PC-3 (cell line): ENCODE measurements around the gene CHST5. TPM values are rescaled to one million over a fixed set of nuclear protein-coding genes. Genes with fewer than 3 reads are reported as not detected.

Experiments
- ATAC-seq: fragments of 200-7000 bp; cut with Tn5 transposase; 2 replicates; pipeline ENCODE4 v1.9.1; 2020; ENCODE audit warnings: mild to moderate bottlenecking, moderate library complexity
- BruUV-seq: library from RNA; stranded (reverse); fragments of 400-500 nt; replicated peaks from 2 replicates; lab custom pipeline; 2021; lab: Mats Ljungman, UMichigan
- CTCF ChIA-PET: fragments of 300-600 bp; sonication (Branson Sonifier 250); formaldehyde crosslinking; loops from one replicate; lab custom pipeline; 2022; ENCODE audit warnings: antibody characterized with exemption; lab: Charles Lee
- POLR2A ChIA-PET: fragments of 300-600 bp; sonication (Branson Sonifier 250); formaldehyde crosslinking; loops from one replicate; lab custom pipeline; 2022; ENCODE audit warnings: antibody characterized with exemption; ENCODE audit not compliant: unreplicated experiment; lab: Charles Lee
- DNase-seq: peaks from one replicate; pipeline ENCODE4 v3.0.0-alpha.2; 2015
- H2AFZ ChIP-seq: fragments of 300-600 bp; sonication (generic); 2 replicates; pipeline ENCODE4 v1.6.0; 2016; ENCODE audit warnings: antibody characterized with exemption, low read length
- H3F3A ChIP-seq: fragments of 300-600 bp; sonication (generic); one replicate; pipeline ENCODE4 v1.6.0; 2017; ENCODE audit warnings: antibody characterized with exemption, low read length, control low read depth, mild to moderate bottlenecking; ENCODE audit not compliant: unreplicated experiment
- H3K27ac ChIP-seq: fragments of 300-600 bp; sonication (generic); 2 replicates; pipeline ENCODE4 v1.5.1; 2016; ENCODE audit warnings: mild to moderate bottlenecking, low read length
- H3K27me3 ChIP-seq: fragments of 300-600 bp; sonication (generic); 2 replicates; pipeline ENCODE4 v1.6.1; 2016; ENCODE audit warnings: low read length, mixed read lengths
- H3K36me3 ChIP-seq: fragments of 300-600 bp; sonication (generic); 2 replicates; pipeline ENCODE4 v1.6.1; 2016; ENCODE audit warnings: low read depth, mixed run types, low read length, mixed read lengths
- H3K4me1 ChIP-seq: fragments of 300-600 bp; sonication (generic); 2 replicates; pipeline ENCODE4 v1.5.1; 2016; ENCODE audit warnings: low read length; ENCODE audit not compliant: insufficient read depth
- H3K4me2 ChIP-seq: fragments of 300-600 bp; sonication (generic); 2 replicates; pipeline ENCODE4 v1.6.0; 2016; ENCODE audit warnings: low read length
- H3K4me3 ChIP-seq: fragments of 300-600 bp; sonication (generic); 2 replicates; pipeline ENCODE4 v1.5.1; 2016; ENCODE audit warnings: mild to moderate bottlenecking, low read length, mixed read lengths
- H3K79me2 ChIP-seq: fragments of 300-600 bp; sonication (generic); 2 replicates; pipeline ENCODE4 v1.6.1; 2017; ENCODE audit warnings: low read length, mixed read lengths
- H3K9ac ChIP-seq: fragments of 300-600 bp; sonication (generic); 2 replicates; pipeline ENCODE4 v1.6.0; 2016; ENCODE audit warnings: mild to moderate bottlenecking, low read length
- H3K9me2 ChIP-seq: fragments of 300-600 bp; sonication (generic); replicated peaks from 2 replicates; pipeline ENCODE4 v1.6.1; 2016; ENCODE audit warnings: mixed run types, low read length, mixed read lengths
- H3K9me3 ChIP-seq: fragments of 300-600 bp; sonication (generic); 2 replicates; pipeline ENCODE4 v1.6.1; 2016; ENCODE audit warnings: low read length, mixed read lengths
- H4K20me1 ChIP-seq: fragments of 300-600 bp; sonication (generic); 2 replicates; pipeline ENCODE4 v1.6.1; 2016; ENCODE audit warnings: low read length, mixed read lengths
- CTCF ChIP-seq: fragments of 300-600 bp; sonication (generic); conservative IDR thresholded peaks from 2 replicates; pipeline ENCODE4 v1.5.1; 2017; ENCODE audit warnings: antibody characterized with exemption, low read depth, mild to moderate bottlenecking, low read length
- EZH2 ChIP-seq: fragments of 300-600 bp; sonication (generic); IDR thresholded peaks from one replicate; pipeline ENCODE4 v1.6.1; 2017; ENCODE audit warnings: antibody characterized with exemption, mild to moderate bottlenecking, low read length; ENCODE audit not compliant: unreplicated experiment
- EZH2phosphoT487 ChIP-seq: fragments of 300-600 bp; sonication (generic); IDR thresholded peaks from 2 replicates; pipeline ENCODE4 v1.6.1; 2018; ENCODE audit warnings: mild to moderate bottlenecking, antibody characterized with exemption, low read length, borderline replicate concordance
- intact Hi-C: fragments of 100-400 bp; cut with micrococcal nuclease; formaldehyde crosslinking; loops from 2 replicates; pipeline ENCODE4 v1.9.0; 2023
- total RNA-seq: library from RNA; depleted of rRNA; stranded (reverse); fragments of >200 nt; gene quantifications from 2 replicates; pipeline ENCODE4 v1.2.3, GENCODE V29; 2014

The CHST5 gene
- total RNA-seq, 1 experiment from 2014 or later: 0.29 TPM

- no TSS peak for BruUV-seq
- ATAC-seq (no peak), DNase-seq (peak; percentile 20)
- Histone ChIP-seq H3K4me3 (no peak overlapping the region), H3K36me3 (no peaks in the 10 kb centered on the region), H3K27me3 (no peaks in the 10 kb centered on the region), H3K9me2 (no peaks in the 10 kb centered on the region), H4K20me1 (no peaks in the 10 kb centered on the region), H3K9ac (no peak overlapping the region), H3K9me3 (no peaks in the 10 kb centered on the region), H3K79me2 (no peaks in the 10 kb centered on the region), H3K4me2 (no peak overlapping the region), H3K27ac (no peak overlapping the region), H3F3A (no peaks in the 10 kb centered on the region), H3K4me1 (peaks cover 28% of the 10 kb centered on the region), H2AFZ (no peak overlapping the region)
- ChIA-PET POLR2A (no interaction called here), CTCF (no interaction called here)
- intact Hi-C loops: no loop called here
- TF ChIP-seq CTCF: no peak
- TF ChIP-seq EZH2phosphoT487: no peak
- no peak for TF ChIP-seq EZH2
These were observed 49.8 kb downstream of the CHST5 start for GRCh38 chr16:75486014-75486675.

- Histone ChIP-seq H3K9me3 (no peaks in the 10 kb centered on the region), H3K27ac (no peak overlapping the region), H3K9me2 (no peaks in the 10 kb centered on the region), H3K4me3 (no peak overlapping the region), H4K20me1 (no peaks in the 10 kb centered on the region), H3K4me2 (no peak overlapping the region; the same call in 1 of the 2 replicates), H3K9ac (no peak overlapping the region), H2AFZ (no peak overlapping the region), H3K27me3 (no peaks in the 10 kb centered on the region), H3F3A (no peaks in the 10 kb centered on the region), H3K79me2 (no peaks in the 10 kb centered on the region), H3K4me1 (peaks cover 28% of the 10 kb centered on the region), H3K36me3 (no peaks in the 10 kb centered on the region)
- intact Hi-C loops: no loop called here
- ATAC-seq (no peak), DNase-seq (no peak)
- TF ChIP-seq CTCF (no peak), EZH2phosphoT487 (no peak), EZH2 (no peak)
- ChIA-PET CTCF (no interaction called here), POLR2A (no interaction called here)
- BruUV-seq: no TSS peak
These were observed 50.5 kb downstream of the CHST5 start for GRCh38 chr16:75485230-75486013.
